ENCODE data around the gene FAT4. TPM values are rescaled to one million over a fixed set of nuclear protein-coding genes. Genes with fewer than 3 reads are reported as not detected.

The FAT4 gene
- total and polyA plus RNA-seq, 2 of the 8 experiments (the other 6 are each of a cell fraction or from before 2014, with no cell fraction given), result 1.3 to 5.3 TPM

DNA sequence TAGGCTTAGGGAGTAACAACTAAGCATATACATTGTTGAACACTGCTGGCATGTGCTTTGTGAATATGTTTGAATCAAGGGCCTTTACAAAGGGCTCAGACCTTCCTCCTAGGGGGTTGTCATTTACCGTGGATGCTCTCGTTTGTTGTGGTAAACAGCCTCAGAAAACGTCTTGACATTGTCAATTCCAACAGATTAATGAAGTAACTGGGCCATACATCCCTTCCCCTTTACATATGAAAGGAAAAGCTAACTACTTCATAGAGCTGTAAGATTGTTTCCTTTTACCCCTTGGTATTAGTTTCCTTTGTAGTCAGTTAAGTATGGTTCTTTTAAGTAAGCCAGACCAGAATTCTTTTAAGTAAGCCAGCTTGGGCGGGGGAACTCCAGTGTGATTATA is 42.9 kb downstream of the FAT4 start (continued):
- TF ChIP-seq, protein P1, sequence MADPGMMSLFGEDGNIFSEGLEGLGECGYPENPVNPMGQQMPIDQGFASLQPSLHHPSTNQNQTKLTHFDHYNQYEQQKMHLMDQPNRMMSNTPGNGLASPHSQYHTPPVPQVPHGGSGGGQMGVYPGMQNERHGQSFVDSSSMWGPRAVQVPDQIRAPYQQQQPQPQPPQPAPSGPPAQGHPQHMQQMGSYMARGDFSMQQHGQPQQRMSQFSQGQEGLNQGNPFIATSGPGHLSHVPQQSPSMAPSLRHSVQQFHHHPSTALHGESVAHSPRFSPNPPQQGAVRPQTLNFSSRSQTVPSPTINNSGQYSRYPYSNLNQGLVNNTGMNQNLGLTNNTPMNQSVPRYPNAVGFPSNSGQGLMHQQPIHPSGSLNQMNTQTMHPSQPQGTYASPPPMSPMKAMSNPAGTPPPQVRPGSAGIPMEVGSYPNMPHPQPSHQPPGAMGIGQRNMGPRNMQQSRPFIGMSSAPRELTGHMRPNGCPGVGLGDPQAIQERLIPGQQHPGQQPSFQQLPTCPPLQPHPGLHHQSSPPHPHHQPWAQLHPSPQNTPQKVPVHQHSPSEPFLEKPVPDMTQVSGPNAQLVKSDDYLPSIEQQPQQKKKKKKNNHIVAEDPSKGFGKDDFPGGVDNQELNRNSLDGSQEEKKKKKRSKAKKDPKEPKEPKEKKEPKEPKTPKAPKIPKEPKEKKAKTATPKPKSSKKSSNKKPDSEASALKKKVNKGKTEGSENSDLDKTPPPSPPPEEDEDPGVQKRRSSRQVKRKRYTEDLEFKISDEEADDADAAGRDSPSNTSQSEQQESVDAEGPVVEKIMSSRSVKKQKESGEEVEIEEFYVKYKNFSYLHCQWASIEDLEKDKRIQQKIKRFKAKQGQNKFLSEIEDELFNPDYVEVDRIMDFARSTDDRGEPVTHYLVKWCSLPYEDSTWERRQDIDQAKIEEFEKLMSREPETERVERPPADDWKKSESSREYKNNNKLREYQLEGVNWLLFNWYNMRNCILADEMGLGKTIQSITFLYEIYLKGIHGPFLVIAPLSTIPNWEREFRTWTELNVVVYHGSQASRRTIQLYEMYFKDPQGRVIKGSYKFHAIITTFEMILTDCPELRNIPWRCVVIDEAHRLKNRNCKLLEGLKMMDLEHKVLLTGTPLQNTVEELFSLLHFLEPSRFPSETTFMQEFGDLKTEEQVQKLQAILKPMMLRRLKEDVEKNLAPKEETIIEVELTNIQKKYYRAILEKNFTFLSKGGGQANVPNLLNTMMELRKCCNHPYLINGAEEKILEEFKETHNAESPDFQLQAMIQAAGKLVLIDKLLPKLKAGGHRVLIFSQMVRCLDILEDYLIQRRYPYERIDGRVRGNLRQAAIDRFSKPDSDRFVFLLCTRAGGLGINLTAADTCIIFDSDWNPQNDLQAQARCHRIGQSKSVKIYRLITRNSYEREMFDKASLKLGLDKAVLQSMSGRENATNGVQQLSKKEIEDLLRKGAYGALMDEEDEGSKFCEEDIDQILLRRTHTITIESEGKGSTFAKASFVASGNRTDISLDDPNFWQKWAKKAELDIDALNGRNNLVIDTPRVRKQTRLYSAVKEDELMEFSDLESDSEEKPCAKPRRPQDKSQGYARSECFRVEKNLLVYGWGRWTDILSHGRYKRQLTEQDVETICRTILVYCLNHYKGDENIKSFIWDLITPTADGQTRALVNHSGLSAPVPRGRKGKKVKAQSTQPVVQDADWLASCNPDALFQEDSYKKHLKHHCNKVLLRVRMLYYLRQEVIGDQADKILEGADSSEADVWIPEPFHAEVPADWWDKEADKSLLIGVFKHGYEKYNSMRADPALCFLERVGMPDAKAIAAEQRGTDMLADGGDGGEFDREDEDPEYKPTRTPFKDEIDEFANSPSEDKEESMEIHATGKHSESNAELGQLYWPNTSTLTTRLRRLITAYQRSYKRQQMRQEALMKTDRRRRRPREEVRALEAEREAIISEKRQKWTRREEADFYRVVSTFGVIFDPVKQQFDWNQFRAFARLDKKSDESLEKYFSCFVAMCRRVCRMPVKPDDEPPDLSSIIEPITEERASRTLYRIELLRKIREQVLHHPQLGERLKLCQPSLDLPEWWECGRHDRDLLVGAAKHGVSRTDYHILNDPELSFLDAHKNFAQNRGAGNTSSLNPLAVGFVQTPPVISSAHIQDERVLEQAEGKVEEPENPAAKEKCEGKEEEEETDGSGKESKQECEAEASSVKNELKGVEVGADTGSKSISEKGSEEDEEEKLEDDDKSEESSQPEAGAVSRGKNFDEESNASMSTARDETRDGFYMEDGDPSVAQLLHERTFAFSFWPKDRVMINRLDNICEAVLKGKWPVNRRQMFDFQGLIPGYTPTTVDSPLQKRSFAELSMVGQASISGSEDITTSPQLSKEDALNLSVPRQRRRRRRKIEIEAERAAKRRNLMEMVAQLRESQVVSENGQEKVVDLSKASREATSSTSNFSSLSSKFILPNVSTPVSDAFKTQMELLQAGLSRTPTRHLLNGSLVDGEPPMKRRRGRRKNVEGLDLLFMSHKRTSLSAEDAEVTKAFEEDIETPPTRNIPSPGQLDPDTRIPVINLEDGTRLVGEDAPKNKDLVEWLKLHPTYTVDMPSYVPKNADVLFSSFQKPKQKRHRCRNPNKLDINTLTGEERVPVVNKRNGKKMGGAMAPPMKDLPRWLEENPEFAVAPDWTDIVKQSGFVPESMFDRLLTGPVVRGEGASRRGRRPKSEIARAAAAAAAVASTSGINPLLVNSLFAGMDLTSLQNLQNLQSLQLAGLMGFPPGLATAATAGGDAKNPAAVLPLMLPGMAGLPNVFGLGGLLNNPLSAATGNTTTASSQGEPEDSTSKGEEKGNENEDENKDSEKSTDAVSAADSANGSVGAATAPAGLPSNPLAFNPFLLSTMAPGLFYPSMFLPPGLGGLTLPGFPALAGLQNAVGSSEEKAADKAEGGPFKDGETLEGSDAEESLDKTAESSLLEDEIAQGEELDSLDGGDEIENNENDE (IDR thresholded peaks at IDR 0.05; ENCODE audit: insufficient replicate concordance, low read length), result peak; percentile 96
- TF ChIP-seq EP300 (IDR thresholded peaks at IDR 0.05; ENCODE audit: borderline replicate concordance in 1 of 2, low read depth in 2 of 2, low read length in 2 of 2) (peak in 1 of 2 experiments; percentile 86; a peak in 2 of 3 replicates), KDM4A (IDR thresholded peaks at IDR 0.05; ENCODE audit: low read depth, low read length, severe bottlenecking) (no peak), KDM5A (IDR thresholded peaks at IDR 0.05; ENCODE audit: low read length) (no peak), POLR2AphosphoS5 (IDR thresholded peaks at IDR 0.05; ENCODE audit: low read depth, low read length) (no peak), BACH1 (IDR thresholded peaks at IDR 0.05; ENCODE audit: low read length) (no peak), SP4 (IDR thresholded peaks at IDR 0.05; ENCODE audit: low read length) (no peak), GTF2F1 (IDR thresholded peaks at IDR 0.05; ENCODE audit: borderline replicate concordance, low read depth, low read length) (no peak), CTBP2 (IDR thresholded peaks at IDR 0.05; ENCODE audit: borderline replicate concordance, insufficient read depth, insufficient read length, low read length) (no peak), KDM1A (IDR thresholded peaks at IDR 0.05; ENCODE audit: borderline replicate concordance, low read length) (no peak), YY1 (IDR thresholded peaks at IDR 0.05; ENCODE audit: low read depth, low read length) (no peak), JUN (IDR thresholded peaks at IDR 0.05; ENCODE audit: low read depth, low read length) (no peak)
